Hepatocyte (in vitro differentiated cells): ENCODE results near the gene AP5Z1. TPM values are rescaled to one million over a fixed set of nuclear protein-coding genes. Genes with fewer than 3 reads are reported as not detected.

Source experiments
- DNase-seq: peaks from one replicate; pipeline ENCODE4 v3.0.0-alpha.2; 2016; ENCODE audit warnings: low spot score
- H2AFZ ChIP-seq: fragments of 200-600 bp; sonication (generic); 2 replicates; pipeline ENCODE4 v1.6.0; 2016; ENCODE audit warnings: antibody characterized with exemption, mild to moderate bottlenecking
- H3K27ac ChIP-seq: fragments of 200-600 bp; sonication (generic); 2 replicates; pipeline ENCODE4 v1.5.1; 2016; ENCODE audit warnings: mild to moderate bottlenecking
- H3K27me3 ChIP-seq: fragments of 200-600 bp; sonication (generic); 2 replicates; pipeline ENCODE4 v1.6.1; 2016
- H3K36me3 ChIP-seq: fragments of 200-600 bp; sonication (generic); replicated peaks from 2 replicates; pipeline ENCODE4 v1.5.1; 2016; ENCODE audit warnings: low read depth; ENCODE audit not compliant: insufficient read depth
- H3K4me1 ChIP-seq: fragments of 200-600 bp; sonication (generic); 2 replicates; pipeline ENCODE4 v1.5.1; 2016; ENCODE audit warnings: mild to moderate bottlenecking, moderate library complexity; ENCODE audit not compliant: insufficient read depth
- H3K4me2 ChIP-seq: fragments of 200-600 bp; sonication (generic); 2 replicates; pipeline ENCODE4 v1.6.0; 2016
- H3K4me3 ChIP-seq: fragments of 200-600 bp; sonication (generic); 2 replicates; pipeline ENCODE4 v1.5.1; 2016; ENCODE audit warnings: mild to moderate bottlenecking
- H3K79me2 ChIP-seq: fragments of 200-600 bp; sonication (generic); 2 replicates; pipeline ENCODE4 v1.6.0; 2017; ENCODE audit warnings: mild to moderate bottlenecking
- H3K9me2 ChIP-seq: fragments of 200-600 bp; sonication (generic); replicated peaks from 2 replicates; pipeline ENCODE4 v1.6.0; 2017; ENCODE audit warnings: mild to moderate bottlenecking; ENCODE audit not compliant: insufficient read depth
- H3K9me3 ChIP-seq: fragments of 200-600 bp; sonication (generic); 2 replicates; pipeline ENCODE4 v1.5.1; 2016; ENCODE audit warnings: low read depth, mild to moderate bottlenecking
- H4K20me1 ChIP-seq: fragments of 200-600 bp; sonication (generic); 2 replicates; pipeline ENCODE4 v1.6.0; 2016; ENCODE audit warnings: mild to moderate bottlenecking; ENCODE audit not compliant: insufficient read depth, poor library complexity, severe bottlenecking
- CTCF ChIP-seq: fragments of 200-600 bp; sonication (generic); IDR thresholded peaks from 2 replicates; pipeline ENCODE4 v1.5.1; 2016; ENCODE audit warnings: antibody characterized with exemption, mild to moderate bottlenecking; ENCODE audit not compliant: poor library complexity
- EZH2 ChIP-seq: fragments of 200-600 bp; sonication (generic); IDR thresholded peaks from 2 replicates; pipeline ENCODE4 v1.6.1; 2016; ENCODE audit warnings: antibody characterized with exemption, mild to moderate bottlenecking, borderline replicate concordance
- EZH2phosphoT487 ChIP-seq: fragments of 200-600 bp; sonication (generic); IDR thresholded peaks from one replicate; pipeline ENCODE4 v1.6.1; 2018; ENCODE audit warnings: antibody characterized with exemption, mild to moderate bottlenecking, low read depth, moderate library complexity; ENCODE audit not compliant: unreplicated experiment, severe bottlenecking
- WGBS: methylation state at CpG from one replicate; pipeline ENCODE4 v1.1.6; 2016; ENCODE audit warnings: low lambda C conversion rate; ENCODE audit errors: missing lambda C conversion rate; 5-methylcytosine and 5-hydroxymethylcytosine counted together
- polyA plus RNA-seq: library from polyadenylated mRNA; unstranded; fragments of >200 nt; fragmentation: Nextera tagmentation; extraction: Ambion mirVana; gene quantifications from 2 replicates; pipeline ENCODE4 v1.2.1, GENCODE V29; 2016
- total RNA-seq: library from RNA; depleted of rRNA; stranded (reverse); fragments of >200 nt; gene quantifications from 2 replicates; pipeline ENCODE4 v1.2.3, GENCODE V29; 2014

Gene AP5Z1
- total and polyA plus RNA-seq, 2 experiments from 2014 or later: 33.9 to 60.3 TPM

GRCh38 chr7:4753598-4754432, 21.6 kb upstream of the AP5Z1 start:
- Histone ChIP-seq H3K27ac (no peak overlapping the region), H3K4me3 (no peak overlapping the region), H3K4me1 (peaks cover 3% of the 10 kb centered on the region), H3K9me2 (no peaks in the 10 kb centered on the region), H2AFZ (no peak overlapping the region), H3K79me2 (peaks cover 55% of the 10 kb centered on the region), H4K20me1 (peaks cover 11% of the 10 kb centered on the region), H3K9me3 (no peaks in the 10 kb centered on the region), H3K27me3 (no peaks in the 10 kb centered on the region), H3K4me2 (no peak overlapping the region), H3K36me3 (no peaks in the 10 kb centered on the region)
- 62% methylated on average over 30 of the region's 31 CpGs for WGBS
- TF ChIP-seq CTCF (peak; percentile 83), EZH2 (no peak), EZH2phosphoT487 (no peak)
- DNase-seq: peak; percentile 86

- peaks cover 11% of the 10 kb centered on the region for H4K20me1 ChIP-seq
- no peak overlapping the region for H2AFZ ChIP-seq
- no peaks in the 10 kb centered on the region for H3K9me2 ChIP-seq
- WGBS: 98% methylated on average over 32 of the region's 36 CpGs
- H3K9me3 ChIP-seq: no peaks in the 10 kb centered on the region
- no peak for DNase-seq
- no peak overlapping the region for H3K4me2 ChIP-seq
- no peak for TF ChIP-seq EZH2phosphoT487
- TF ChIP-seq EZH2: no peak
- no peak for TF ChIP-seq CTCF
- H3K79me2 ChIP-seq: peaks cover 47% of the 10 kb centered on the region
- H3K4me3 ChIP-seq: no peak overlapping the region
- H3K27me3 ChIP-seq: no peaks in the 10 kb centered on the region
- no peaks in the 10 kb centered on the region for H3K36me3 ChIP-seq
- H3K27ac ChIP-seq: no peak overlapping the region
- H3K4me1 ChIP-seq: peaks cover 3% of the 10 kb centered on the region
Observed at GRCh38 chr7:4754433-4755010, 20.9 kb upstream of the AP5Z1 start.

GRCh38 chr7:4755045-4755444, 20.4 kb upstream of the AP5Z1 start:
- Histone ChIP-seq H4K20me1 (peaks cover 11% of the 10 kb centered on the region), H3K27me3 (no peaks in the 10 kb centered on the region), H3K36me3 (no peaks in the 10 kb centered on the region), H3K9me3 (no peaks in the 10 kb centered on the region), H3K27ac (no peak overlapping the region), H3K79me2 (peaks cover 42% of the 10 kb centered on the region), H2AFZ (no peak overlapping the region), H3K4me1 (peaks cover 3% of the 10 kb centered on the region), H3K4me2 (no peak overlapping the region), H3K9me2 (no peaks in the 10 kb centered on the region), H3K4me3 (no peak overlapping the region)
- no peak for DNase-seq
- 99% methylated on average over 18 of the region's 24 CpGs for WGBS
- TF ChIP-seq EZH2 (no peak), CTCF (no peak), EZH2phosphoT487 (no peak)
